Mucosa of rectum (tissue), 2 donors: Measurements from ENCODE around the gene TAF11L13.
"Not testable (repeated sequence)": the region's sequence is repeated elsewhere in the genome, so short reads cannot be mapped to it uniquely, and the experiment has no call there.

Experiments
- H3K27ac ChIP-seq, 2 donors: one replicate each; pipeline ENCODE4 v1.7.0; 2013; ENCODE audit warnings: inconsistent platforms in 2 of 2, low read depth in 2 of 2, low read length in 2 of 2
- H3K27me3 ChIP-seq, 2 donors: one replicate each; pipeline ENCODE4 v1.7.0; 2013; ENCODE audit warnings: low read length in 2 of 2; ENCODE audit not compliant: control insufficient read depth in 2 of 2, insufficient read depth in 2 of 2
- H3K36me3 ChIP-seq, 2 donors: one replicate each; pipeline ENCODE4 v1.7.0; 2013; ENCODE audit warnings: low read length in 2 of 2; ENCODE audit not compliant: control insufficient read depth in 2 of 2, insufficient read depth in 2 of 2
- H3K4me1 ChIP-seq, 2 donors: one replicate each; pipeline ENCODE4 v1.7.0; 2013; ENCODE audit warnings: low read length in 2 of 2, mild to moderate bottlenecking in 1 of 2; ENCODE audit not compliant: control insufficient read depth in 2 of 2, insufficient read depth in 2 of 2
- H3K4me3 ChIP-seq, 2 donors: one replicate each; pipeline ENCODE4 v1.7.0; 2013; ENCODE audit warnings: low read length in 2 of 2
- H3K9ac ChIP-seq, 2 donors: one replicate each; pipeline ENCODE4 v1.7.0; 2013; ENCODE audit warnings: low read length in 2 of 2, low read depth in 1 of 2, mild to moderate bottlenecking in 1 of 2
- H3K9me3 ChIP-seq, 2 donors: one replicate each; pipeline ENCODE4 v1.7.0; 2013; ENCODE audit warnings: low read length in 2 of 2; ENCODE audit not compliant: control insufficient read depth in 2 of 2
- donor health status: healthy.
- donor health status: Normal muscosa, but diverticular disease.

The TAF11L13 gene

GRCh38 chr5:17631788-17632187 lies at the start of gene TAF11L13:
TAF11L13 (plus strand) TSS chr5:17632088.
- not testable (repeated sequence) for H3K36me3 ChIP-seq, H3K27me3 ChIP-seq, H3K4me1 ChIP-seq, H3K9me3 ChIP-seq, H3K4me3 ChIP-seq, H3K9ac ChIP-seq, H3K27ac ChIP-seq

GRCh38 chr5:17585658-17586057 lies 46.2 kb upstream of the TAF11L13 start, which contains the start of gene TAF11L7:
TAF11L7 (minus strand) TSS chr5:17585758.
- not testable (repeated sequence) for H3K9ac ChIP-seq, H3K4me3 ChIP-seq, H3K9me3 ChIP-seq, H3K27me3 ChIP-seq, H3K4me1 ChIP-seq, H3K27ac ChIP-seq, H3K36me3 ChIP-seq

GRCh38 chr5:17590860-17591259 lies 41.0 kb upstream of the TAF11L13 start, which contains the start of gene TAF11L8:
TAF11L8 (minus strand) TSS chr5:17590960.
- H3K9me3 ChIP-seq, H3K27ac ChIP-seq, H3K36me3 ChIP-seq, H3K4me1 ChIP-seq, H3K27me3 ChIP-seq, H3K9ac ChIP-seq, H3K4me3 ChIP-seq: not testable (repeated sequence)

GRCh38 chr5:17594255-17594654 lies 37.6 kb upstream of the TAF11L13 start, which contains the start of gene TAF11L9:
TAF11L9 (minus strand) TSS chr5:17594394.
- H3K27me3 ChIP-seq, H3K4me1 ChIP-seq, H3K36me3 ChIP-seq, H3K27ac ChIP-seq, H3K4me3 ChIP-seq, H3K9me3 ChIP-seq, H3K9ac ChIP-seq: not testable (repeated sequence)

- not testable (repeated sequence) for H3K4me3 ChIP-seq, H3K27me3 ChIP-seq, H3K9me3 ChIP-seq, H3K27ac ChIP-seq, H3K9ac ChIP-seq, H3K36me3 ChIP-seq, H3K4me1 ChIP-seq
These were observed 34.2 kb upstream of the TAF11L13 start, which contains the start of gene TAF11L10 for GRCh38 chr5:17597728-17598127. TAF11L10 (minus strand) TSS chr5:17597828.

GRCh38 chr5:17603880-17604279 lies 28.0 kb upstream of the TAF11L13 start, which contains the start of gene TAF11L11:
TAF11L11 (plus strand) TSS chr5:17604183.
- not testable (repeated sequence) for H3K27me3 ChIP-seq, H3K4me3 ChIP-seq

GRCh38 chr5:17604951-17605350 lies 26.9 kb upstream of the TAF11L13 start:
- H3K9ac ChIP-seq = no peak overlapping the region
- no peaks in the 10 kb centered on the region for H3K36me3 ChIP-seq
- H3K27me3 ChIP-seq = no peaks in the 10 kb centered on the region
- H3K27ac ChIP-seq = no peak overlapping the region
- no peak overlapping the region for H3K4me3 ChIP-seq
- no peaks in the 10 kb centered on the region for H3K9me3 ChIP-seq
- H3K4me1 ChIP-seq = no peaks in the 10 kb centered on the region

More at GRCh38 chr5:17603880-17604279, 28.0 kb upstream of the TAF11L13 start, which contains the start of gene TAF11L11:
- not testable (repeated sequence) for H3K36me3 ChIP-seq, H3K27ac ChIP-seq, H3K9ac ChIP-seq, H3K9me3 ChIP-seq, H3K4me1 ChIP-seq

GRCh38 chr5:17607461-17607860 lies 24.4 kb upstream of the TAF11L13 start:
- H3K4me1 ChIP-seq, H3K4me3 ChIP-seq, H3K27me3 ChIP-seq, H3K27ac ChIP-seq, H3K9ac ChIP-seq, H3K9me3 ChIP-seq, H3K36me3 ChIP-seq: not testable (repeated sequence)

GRCh38 chr5:17610092-17610491 lies 21.8 kb upstream of the TAF11L13 start, which contains the start of gene TAF11L12:
TAF11L12 (plus strand) TSS chr5:17610392.
- not testable (repeated sequence) for H3K4me3 ChIP-seq

GRCh38 chr5:17614872-17615605 lies 16.8 kb upstream of the TAF11L13 start:
- no peaks in the 10 kb centered on the region for H3K4me1 ChIP-seq
- H3K27me3 ChIP-seq = no peaks in the 10 kb centered on the region
- no peaks in the 10 kb centered on the region for H3K36me3 ChIP-seq
- no peak overlapping the region for H3K27ac ChIP-seq
- no peak overlapping the region for H3K4me3 ChIP-seq
- H3K9me3 ChIP-seq = no peaks in the 10 kb centered on the region
- no peak overlapping the region for H3K9ac ChIP-seq

More at GRCh38 chr5:17610092-17610491, 21.8 kb upstream of the TAF11L13 start, which contains the start of gene TAF11L12:
- not testable (repeated sequence) for H3K9me3 ChIP-seq, H3K9ac ChIP-seq, H3K27me3 ChIP-seq, H3K27ac ChIP-seq, H3K4me1 ChIP-seq, H3K36me3 ChIP-seq
